ENCODE data around the gene CMPK1.

GRCh38 chr1:47389731-47390130 is 56.1 kb downstream of the CMPK1 start:
- TF ChIP-seq AFF4 (CRISPR knock-in tag; IDR thresholded peaks at IDR 0.05; ENCODE audit: borderline replicate concordance) (no peak), JAZF1 (CRISPR knock-in tag; IDR thresholded peaks at IDR 0.05) (no peak), ZNF121 (CRISPR knock-in tag; IDR thresholded peaks at IDR 0.05) (no peak), FOXK1 (CRISPR knock-in tag; IDR thresholded peaks at IDR 0.05) (no peak), CTCF (IDR thresholded peaks at IDR 0.05) (no peak), SP1 (CRISPR knock-in tag; conservative IDR thresholded peaks at IDR 0.05) (no peak), E2F4 (CRISPR knock-in tag; IDR thresholded peaks at IDR 0.05; ENCODE audit: borderline replicate concordance, low read depth) (no peak), ATF1 (CRISPR knock-in tag; IDR thresholded peaks at IDR 0.05) (no peak), ZBTB21 (CRISPR knock-in tag; IDR thresholded peaks at IDR 0.05; ENCODE audit: borderline replicate concordance) (no peak), PRDM15 (CRISPR knock-in tag; IDR thresholded peaks at IDR 0.05) (no peak), IRF1 (CRISPR knock-in tag; IDR thresholded peaks at IDR 0.05) (no peak), ZNF281 (CRISPR knock-in tag; IDR thresholded peaks at IDR 0.05) (no peak), PREB (CRISPR knock-in tag; IDR thresholded peaks at IDR 0.05; ENCODE audit: borderline replicate concordance) (no peak)

Measured in WTC11 (cell line).